T-helper 2 cell treated with Interferon-gamma antibody and Interleukin-4, amounts not matched to agents 100 ng/mL and 5 ng/mL, for 36 hours (primary cell): ENCODE data around the gene FBXO34. TPM values are rescaled to one million over a fixed set of nuclear protein-coding genes. Genes with fewer than 3 reads are reported as not detected.

Source experiments
- intact Hi-C: fragments of 100-400 bp; cut with micrococcal nuclease; formaldehyde crosslinking; loops from one replicate; pipeline ENCODE4 v1.15.1; 2023
- total RNA-seq: library from RNA; stranded (reverse); gene quantifications from 2 replicates; pipeline ENCODE4 v1.2.3, GENCODE V29; 2022

The FBXO34 gene
- total RNA-seq, 1 donor from 2014 or later = 21.9 TPM

GRCh38 chr14:55271572-55272298 is 514 bp downstream of the FBXO34 start:
- intact Hi-C loops = loop anchor here (1.0 to 5.0 kb wide), 9 partner anchors 26 to 1203 kb away; partner anchors contain the start of genes ATG14, SOCS4 and WDHD1

GRCh38 chr14:55272387-55272786 is 1.2 kb downstream of the FBXO34 start:
- intact Hi-C loops = loop anchor here (5.0 kb wide), 1 partner anchor 245 kb away; the partner anchor contains the start of genes SOCS4 and WDHD1

GRCh38 chr14:55272922-55273321 is 1.7 kb downstream of the FBXO34 start:
- intact Hi-C loops = loop anchor here (5.0 kb wide), 1 partner anchor 246 kb away; the partner anchor contains the start of genes SOCS4 and WDHD1

- intact Hi-C loops = loop anchor here (5.0 kb wide), 1 partner anchor 247 kb away; the partner anchor contains the start of genes SOCS4 and WDHD1
Measured at GRCh38 chr14:55274146-55274545, 2.9 kb downstream of the FBXO34 start.

GRCh38 chr14:55274751-55275150 is 3.5 kb downstream of the FBXO34 start:
- intact Hi-C loops = loop anchor here (5.0 kb wide), 1 partner anchor 247 kb away; the partner anchor contains the start of genes SOCS4 and WDHD1

- intact Hi-C loops = no loop called here
Measured at GRCh38 chr14:55276736-55277135, 5.5 kb downstream of the FBXO34 start.

GRCh38 chr14:55277972-55278740 is 6.9 kb downstream of the FBXO34 start:
- intact Hi-C loops = no loop called here

GRCh38 chr14:55279384-55279783 is 8.2 kb downstream of the FBXO34 start:
- intact Hi-C loops = no loop called here

GRCh38 chr14:55281316-55281839 is 10.2 kb downstream of the FBXO34 start:
- intact Hi-C loops = no loop called here

GRCh38 chr14:55285048-55285652 is 13.9 kb downstream of the FBXO34 start:
- intact Hi-C loops = no loop called here

- intact Hi-C loops = no loop called here
Measured at GRCh38 chr14:55288439-55288838, 17.2 kb downstream of the FBXO34 start.

GRCh38 chr14:55291480-55292081 is 20.4 kb downstream of the FBXO34 start:
- intact Hi-C loops = no loop called here

- intact Hi-C loops = no loop called here
Measured at GRCh38 chr14:55294603-55295002, 23.4 kb downstream of the FBXO34 start.

- intact Hi-C loops = no loop called here
Measured at GRCh38 chr14:55297611-55298499, 26.6 kb downstream of the FBXO34 start.

GRCh38 chr14:55298500-55298822 is 27.2 kb downstream of the FBXO34 start:
- intact Hi-C loops = no loop called here

- intact Hi-C loops = no loop called here
Measured at GRCh38 chr14:55301437-55302121, 30.4 kb downstream of the FBXO34 start.

- intact Hi-C loops = no loop called here
Measured at GRCh38 chr14:55302367-55303124, 31.3 kb downstream of the FBXO34 start.

- intact Hi-C loops = no loop called here
Measured at GRCh38 chr14:55303125-55303499, 31.9 kb downstream of the FBXO34 start.

- intact Hi-C loops = no loop called here
Measured at GRCh38 chr14:55303691-55304145, 32.5 kb downstream of the FBXO34 start.
